ENCODE data around the gene DCAF11. TPM values are rescaled to one million over a fixed set of nuclear protein-coding genes. Genes with fewer than 3 reads are reported as not detected.

Gene DCAF11
- total RNA-seq, 2 experiments from 2014 or later: 74.8 to 75.3 TPM

GRCh38 chr14:24110523-24110922, 4.1 kb upstream of the DCAF11 start:
- H3K9me3 ChIP-seq (ENCODE audit: control insufficient read depth in 1 of 2, insufficient read depth in 1 of 2, low read length in 2 of 2): no peaks in the 10 kb centered on the region
- POLR2A ChIA-PET: interaction anchor here (0.7 to 5.2 kb wide), 8 partner anchors 16 to 1015 kb away, joined by 3 to 72 read pairs (median 3); partner anchors contain the start of genes ACIN1, C14orf119, EMC9 and IRF9
- H3K36me3 ChIP-seq (ENCODE audit: insufficient read depth, low read length): no peaks in the 10 kb centered on the region
- CTCF ChIA-PET: interaction anchor here (3.7 to 5.3 kb wide), 2 partner anchors 20 to 50 kb away, joined by 28 to 48 read pairs; partner anchors contain the start of gene IRF9
- Mint-ChIP-seq H3K36me3 (ENCODE audit: low read depth) (peaks cover 22% of the 10 kb centered on the region), H3K4me3 (no peak overlapping the region), H3K27me3 (no peaks in the 10 kb centered on the region), H3K9me3 (no peaks in the 10 kb centered on the region), H3K4me1 (ENCODE audit: low read depth) (peaks cover 18% of the 10 kb centered on the region), H3K27ac (peak overlapping the region; percentile 74)
- DNase-seq (no peak), ATAC-seq (ENCODE audit: poor library complexity) (no peak)
- H3K27me3 ChIP-seq (ENCODE audit: control insufficient read depth in 1 of 2, insufficient read depth in 2 of 2, low read length in 2 of 2): no peaks in the 10 kb centered on the region
- peaks cover 29% of the 10 kb centered on the region for H3K4me1 ChIP-seq (ENCODE audit: insufficient read depth, low read length)
- intact Hi-C loops (cut with DNase I, micrococcal nuclease): loop anchor here (5.0 to 10.0 kb wide), 4 partner anchors 187 to 643 kb away; partner anchors contain the start of genes AP1G2 (in 1 of the 2), DHRS1 (in 1 of the 2), NGDN (in 1 of the 2) and NOP9 (in 1 of the 2)
- TF ChIP-seq CTCF (IDR thresholded peaks at IDR 0.05): no peak
- no peak overlapping the region for H3K27ac ChIP-seq (ENCODE audit: low read depth in 1 of 2, low read length in 2 of 2)
- H3K4me3 ChIP-seq (ENCODE audit: low read length): no peak overlapping the region

GRCh38 chr14:24113379-24113800, 1.2 kb upstream of the DCAF11 start:
- ATAC-seq (ENCODE audit: poor library complexity): no peak
- Mint-ChIP-seq H3K27ac (peak overlapping the region; percentile 98), H3K36me3 (ENCODE audit: low read depth) (peaks cover 51% of the 10 kb centered on the region), H3K9me3 (no peaks in the 10 kb centered on the region), H3K4me1 (ENCODE audit: low read depth) (peaks cover 34% of the 10 kb centered on the region), H3K27me3 (no peaks in the 10 kb centered on the region), H3K4me3 (peak overlapping the region; percentile 98)
- no peak for TF ChIP-seq CTCF (IDR thresholded peaks at IDR 0.05)
- CTCF ChIA-PET: interaction anchor here (2.4 to 2.8 kb wide), 3 partner anchors 23 to 47 kb away, joined by 8 to 23 read pairs (median 11); partner anchors contain the start of genes EMC9 and IRF9
- POLR2A ChIA-PET: interaction anchor here (0.7 to 7.0 kb wide), 27 partner anchors 9 to 1347 kb away, joined by 3 to 296 read pairs (median 14); partner anchors contain the start of genes CBLN3, CHMP4A, DHRS1 and EMC9
- peak overlapping the region; percentile 77 for H3K4me3 ChIP-seq (ENCODE audit: low read length)
- H3K36me3 ChIP-seq (ENCODE audit: insufficient read depth, low read length): peaks cover 17% of the 10 kb centered on the region
- H3K27ac ChIP-seq (ENCODE audit: low read depth in 1 of 2, low read length in 2 of 2): peak overlapping the region; percentile 98 to 99
- DNase-seq: no peak
- peaks cover 52% of the 10 kb centered on the region for H3K4me1 ChIP-seq (ENCODE audit: insufficient read depth, low read length)
- intact Hi-C loops (cut with DNase I, micrococcal nuclease): loop anchor here (5.0 to 10.0 kb wide), 4 partner anchors 184 to 646 kb away; partner anchors contain the start of genes AP1G2 (in 1 of the 2), DHRS1 (in 1 of the 2), NGDN (in 1 of the 2) and NOP9 (in 1 of the 2)
- H3K9me3 ChIP-seq (ENCODE audit: control insufficient read depth in 1 of 2, insufficient read depth in 1 of 2, low read length in 2 of 2): no peaks in the 10 kb centered on the region
- H3K27me3 ChIP-seq (ENCODE audit: control insufficient read depth in 1 of 2, insufficient read depth in 2 of 2, low read length in 2 of 2): no peaks in the 10 kb centered on the region

GRCh38 chr14:24113801-24114531, 611 bp upstream of the DCAF11 start:
- H3K36me3 ChIP-seq (ENCODE audit: insufficient read depth, low read length): peaks cover 23% of the 10 kb centered on the region
- Mint-ChIP-seq H3K4me3 (peak overlapping the region; percentile 98), H3K36me3 (ENCODE audit: low read depth) (peaks cover 57% of the 10 kb centered on the region), H3K4me1 (ENCODE audit: low read depth) (peaks cover 34% of the 10 kb centered on the region), H3K27ac (peak overlapping the region; percentile 98), H3K9me3 (no peaks in the 10 kb centered on the region), H3K27me3 (no peaks in the 10 kb centered on the region)
- peak overlapping the region; percentile 77 for H3K4me3 ChIP-seq (ENCODE audit: low read length)
- peaks cover 47% of the 10 kb centered on the region for H3K4me1 ChIP-seq (ENCODE audit: insufficient read depth, low read length)
- H3K27me3 ChIP-seq (ENCODE audit: control insufficient read depth in 1 of 2, insufficient read depth in 2 of 2, low read length in 2 of 2): no peaks in the 10 kb centered on the region
- ATAC-seq (ENCODE audit: poor library complexity) (peak; percentile 21), DNase-seq (peak in 13 of 14 experiments; percentile 63 to 91 (median 75))
- no peak for TF ChIP-seq CTCF (IDR thresholded peaks at IDR 0.05)
- H3K27ac ChIP-seq (ENCODE audit: low read depth in 1 of 2, low read length in 2 of 2): peak overlapping the region; percentile 98 to 99
- intact Hi-C loops (cut with DNase I, micrococcal nuclease): loop anchor here (1.0 to 10.0 kb wide), 7 partner anchors 47 to 647 kb away; partner anchors contain the start of genes IRF9 (in 2 of the 2), AP1G2 (in 1 of the 2), DHRS1 (in 1 of the 2) and IPO4 (in 1 of the 2)
- H3K9me3 ChIP-seq (ENCODE audit: control insufficient read depth in 1 of 2, insufficient read depth in 1 of 2, low read length in 2 of 2): no peaks in the 10 kb centered on the region
- ChIA-PET POLR2A (interaction anchor here (0.6 to 7.0 kb wide), 45 partner anchors 9 to 1347 kb away, joined by 3 to 296 read pairs (median 9); partner anchors contain the start of genes ACIN1, C14orf119, CARMIL3 and CBLN3), CTCF (interaction anchor here (1.7 to 2.8 kb wide), 4 partner anchors 23 to 47 kb away, joined by 4 to 23 read pairs (median 10); partner anchors contain the start of genes EMC9 and IRF9)
